HUES64 (cell line): Measurements from ENCODE around the gene PLCB2.

ENCODE experiments used
- H3K27ac ChIP-seq: 2 replicates; pipeline ENCODE4 v1.7.0; 2013; ENCODE audit warnings: low read depth, low read length, inconsistent platforms
- H3K27me3 ChIP-seq: 2 replicates; pipeline ENCODE4 v1.6.1; 2013; ENCODE audit warnings: mild to moderate bottlenecking, low read length; ENCODE audit not compliant: insufficient read depth
- H3K36me3 ChIP-seq: 2 replicates; pipeline ENCODE4 v1.6.1; 2013; ENCODE audit warnings: mild to moderate bottlenecking, low read length; ENCODE audit not compliant: insufficient read depth
- H3K4me1 ChIP-seq: 2 replicates; pipeline ENCODE4 v1.6.1; 2013; ENCODE audit warnings: mild to moderate bottlenecking, low read length, moderate library complexity; ENCODE audit not compliant: insufficient read depth
- H3K4me3 ChIP-seq: 2 replicates; pipeline ENCODE4 v1.5.1; 2013; ENCODE audit warnings: mild to moderate bottlenecking, low read length, moderate library complexity
- H3K9ac ChIP-seq: 2 replicates; pipeline ENCODE4 v1.6.1; 2013; ENCODE audit warnings: mild to moderate bottlenecking, low read depth, low read length
- H3K9me3 ChIP-seq: 2 replicates; pipeline ENCODE4 v1.6.1; 2013; ENCODE audit warnings: low read depth, low read length; ENCODE audit not compliant: insufficient read depth
- WGBS: fragments of 150-250, 120-280 bp; methylation state at CpG from one replicate; pipeline ENCODE4 v1.1.7; 2013; ENCODE audit warnings: missing lambda C conversion rate; 5-methylcytosine and 5-hydroxymethylcytosine counted together

Gene PLCB2

GRCh38 chr15:40252141-40252437 is 55.6 kb downstream of the PLCB2 start:
- H3K4me3 ChIP-seq: peak overlapping the region; percentile 60
- no peaks in the 10 kb centered on the region for H3K36me3 ChIP-seq
- H3K4me1 ChIP-seq: peaks cover 3% of the 10 kb centered on the region; the same call in 1 of the 2 replicates
- H3K9me3 ChIP-seq: no peaks in the 10 kb centered on the region
- no peak overlapping the region for H3K27ac ChIP-seq
- peak overlapping the region; percentile 63; the same call in 1 of the 2 replicates for H3K9ac ChIP-seq
- WGBS: 46% methylated on average over 27 of the region's 27 CpGs
- peaks cover 43% of the 10 kb centered on the region for H3K27me3 ChIP-seq

GRCh38 chr15:40251486-40252140 is 56.1 kb downstream of the PLCB2 start:
- Histone ChIP-seq H3K36me3 (no peaks in the 10 kb centered on the region), H3K27ac (no peak overlapping the region), H3K27me3 (peaks cover 43% of the 10 kb centered on the region), H3K4me1 (peaks cover 3% of the 10 kb centered on the region; the same call in 1 of the 2 replicates), H3K9ac (0 out of 2 replicates have a peak overlapping the region, but pooled peaks have one; percentile 63), H3K9me3 (no peaks in the 10 kb centered on the region), H3K4me3 (no peak overlapping the region)
- WGBS: 89% methylated on average over 10 of the region's 10 CpGs

- no peaks in the 10 kb centered on the region for H3K36me3 ChIP-seq
- 82% methylated on average over 13 of the region's 13 CpGs for WGBS
- peaks cover 3% of the 10 kb centered on the region; the same call in 1 of the 2 replicates for H3K4me1 ChIP-seq
- no peak overlapping the region for H3K4me3 ChIP-seq
- peaks cover 43% of the 10 kb centered on the region for H3K27me3 ChIP-seq
- H3K27ac ChIP-seq: no peak overlapping the region
- no peaks in the 10 kb centered on the region for H3K9me3 ChIP-seq
- H3K9ac ChIP-seq: no peak overlapping the region
Observed at GRCh38 chr15:40250771-40251483, 56.8 kb downstream of the PLCB2 start.

GRCh38 chr15:40250304-40250656 is 57.5 kb downstream of the PLCB2 start:
- 96% methylated on average over 7 of the region's 8 CpGs for WGBS
- H3K4me1 ChIP-seq: peaks cover 8% of the 10 kb centered on the region; the same call in 1 of the 2 replicates
- H3K9me3 ChIP-seq: no peaks in the 10 kb centered on the region
- no peak overlapping the region for H3K4me3 ChIP-seq
- no peaks in the 10 kb centered on the region for H3K36me3 ChIP-seq
- H3K9ac ChIP-seq: no peak overlapping the region
- H3K27ac ChIP-seq: no peak overlapping the region
- peaks cover 43% of the 10 kb centered on the region for H3K27me3 ChIP-seq

- H3K4me3 ChIP-seq: no peak overlapping the region
- H3K27me3 ChIP-seq: peaks cover 43% of the 10 kb centered on the region
Observed at GRCh38 chr15:40249477-40250303, 58.0 kb downstream of the PLCB2 start.

GRCh38 chr15:40248006-40248783 is 59.5 kb downstream of the PLCB2 start:
- WGBS: 93% methylated on average over 17 of the region's 17 CpGs
- no peak overlapping the region for H3K4me3 ChIP-seq
- no peak overlapping the region for H3K27ac ChIP-seq
- H3K27me3 ChIP-seq: peaks cover 30% of the 10 kb centered on the region
- H3K36me3 ChIP-seq: no peaks in the 10 kb centered on the region
- no peak overlapping the region for H3K9ac ChIP-seq
- H3K9me3 ChIP-seq: no peaks in the 10 kb centered on the region
- peaks cover 6% of the 10 kb centered on the region; the same call in 1 of the 2 replicates for H3K4me1 ChIP-seq

More at GRCh38 chr15:40249477-40250303, 58.0 kb downstream of the PLCB2 start:
- H3K36me3 ChIP-seq: no peaks in the 10 kb centered on the region
- peaks cover 9% of the 10 kb centered on the region; the same call in 1 of the 2 replicates for H3K4me1 ChIP-seq
- H3K9ac ChIP-seq: no peak overlapping the region
- H3K9me3 ChIP-seq: no peaks in the 10 kb centered on the region
- H3K27ac ChIP-seq: no peak overlapping the region
- 86% methylated on average over 10 of the region's 11 CpGs for WGBS

GRCh38 chr15:40247406-40247971 is 60.2 kb downstream of the PLCB2 start:
- WGBS: 86% methylated on average over 12 of the region's 12 CpGs
- no peak overlapping the region for H3K4me3 ChIP-seq
- H3K27ac ChIP-seq: no peak overlapping the region
- no peaks in the 10 kb centered on the region for H3K9me3 ChIP-seq
- H3K9ac ChIP-seq: no peak overlapping the region
- peaks cover 6% of the 10 kb centered on the region; the same call in 1 of the 2 replicates for H3K4me1 ChIP-seq
- H3K27me3 ChIP-seq: peaks cover 22% of the 10 kb centered on the region
- H3K36me3 ChIP-seq: no peaks in the 10 kb centered on the region

- no peaks in the 10 kb centered on the region for H3K9me3 ChIP-seq
Observed at GRCh38 chr15:40246496-40247280, 61.0 kb downstream of the PLCB2 start.

GRCh38 chr15:40245666-40246450 is 61.9 kb downstream of the PLCB2 start:
- H3K4me3 ChIP-seq: no peak overlapping the region
- no peaks in the 10 kb centered on the region for H3K9me3 ChIP-seq
- H3K27ac ChIP-seq: no peak overlapping the region
- peaks cover 6% of the 10 kb centered on the region; the same call in 1 of the 2 replicates for H3K4me1 ChIP-seq
- peaks cover 6% of the 10 kb centered on the region for H3K27me3 ChIP-seq
- no peaks in the 10 kb centered on the region for H3K36me3 ChIP-seq
- WGBS: 92% methylated on average over 9 of the region's 9 CpGs
- H3K9ac ChIP-seq: no peak overlapping the region

More at GRCh38 chr15:40246496-40247280, 61.0 kb downstream of the PLCB2 start:
- Histone ChIP-seq H3K36me3 (no peaks in the 10 kb centered on the region), H3K4me1 (peaks cover 6% of the 10 kb centered on the region; the same call in 1 of the 2 replicates), H3K27me3 (peaks cover 14% of the 10 kb centered on the region), H3K4me3 (no peak overlapping the region), H3K27ac (no peak overlapping the region), H3K9ac (no peak overlapping the region)
- WGBS: 90% methylated on average over 8 of the region's 8 CpGs
